Measurements from ENCODE around the gene SLC2A6.

Gene SLC2A6

GRCh38 chr9:133522073-133522910 lies 43.4 kb upstream of the SLC2A6 start:
- no peaks in the 10 kb centered on the region for H3K36me3 ChIP-seq (ENCODE audit: control insufficient read depth in 1 of 2, insufficient read depth in 2 of 2, low read length in 2 of 2)
- H3K4me1 ChIP-seq (ENCODE audit: control insufficient read depth in 1 of 2, insufficient read depth in 2 of 2, low read length in 2 of 2): peaks cover 4 to 11% of the 10 kb centered on the region in 2 donors

GRCh38 chr9:133521122-133522072 lies 42.5 kb upstream of the SLC2A6 start:
- Histone ChIP-seq H3K9ac (ENCODE audit: low read depth in 1 of 2, low read length in 2 of 2) (no peak overlapping the region), H3K4me1 (ENCODE audit: control insufficient read depth in 1 of 2, insufficient read depth in 2 of 2, low read length in 2 of 2) (peaks cover 4 to 5% of the 10 kb centered on the region in 2 donors), H3K4me3 (ENCODE audit: low read depth in 1 of 2, low read length in 2 of 2) (no peak overlapping the region), H3K36me3 (ENCODE audit: control insufficient read depth in 1 of 2, insufficient read depth in 2 of 2, low read length in 2 of 2) (no peaks in the 10 kb centered on the region), H3K27ac (ENCODE audit: low read depth, low read length) (no peak overlapping the region), H3K27me3 (ENCODE audit: control insufficient read depth in 1 of 2, insufficient read depth in 2 of 2, low read length in 2 of 2) (no peaks in the 10 kb centered on the region), H3K9me3 (ENCODE audit: control insufficient read depth in 1 of 2, low read length in 2 of 2) (no peaks in the 10 kb centered on the region)

More at GRCh38 chr9:133522073-133522910, 43.4 kb upstream of the SLC2A6 start:
- no peak overlapping the region for H3K27ac ChIP-seq (ENCODE audit: low read depth, low read length)
- H3K9me3 ChIP-seq (ENCODE audit: control insufficient read depth in 1 of 2, low read length in 2 of 2): no peaks in the 10 kb centered on the region
- H3K27me3 ChIP-seq (ENCODE audit: control insufficient read depth in 1 of 2, insufficient read depth in 2 of 2, low read length in 2 of 2): no peaks in the 10 kb centered on the region
- H3K4me3 ChIP-seq (ENCODE audit: low read depth in 1 of 2, low read length in 2 of 2): no peak overlapping the region
- no peak overlapping the region for H3K9ac ChIP-seq (ENCODE audit: low read depth in 1 of 2, low read length in 2 of 2)

- Histone ChIP-seq H3K36me3 (ENCODE audit: control insufficient read depth in 1 of 2, insufficient read depth in 2 of 2, low read length in 2 of 2) (no peaks in the 10 kb centered on the region), H3K27me3 (ENCODE audit: control insufficient read depth in 1 of 2, insufficient read depth in 2 of 2, low read length in 2 of 2) (no peaks in the 10 kb centered on the region), H3K4me3 (ENCODE audit: low read depth in 1 of 2, low read length in 2 of 2) (no peak overlapping the region), H3K4me1 (ENCODE audit: control insufficient read depth in 1 of 2, insufficient read depth in 2 of 2, low read length in 2 of 2) (peaks cover 4 to 5% of the 10 kb centered on the region in 2 donors), H3K9ac (ENCODE audit: low read depth in 1 of 2, low read length in 2 of 2) (no peak overlapping the region), H3K27ac (ENCODE audit: low read depth, low read length) (no peak overlapping the region), H3K9me3 (ENCODE audit: control insufficient read depth in 1 of 2, low read length in 2 of 2) (no peaks in the 10 kb centered on the region)
Measured at GRCh38 chr9:133520121-133520835, 41.4 kb upstream of the SLC2A6 start.

GRCh38 chr9:133519693-133520092 lies 40.8 kb upstream of the SLC2A6 start:
- Histone ChIP-seq H3K27ac (ENCODE audit: low read depth, low read length) (no peak overlapping the region), H3K9me3 (ENCODE audit: control insufficient read depth in 1 of 2, low read length in 2 of 2) (no peaks in the 10 kb centered on the region), H3K27me3 (ENCODE audit: control insufficient read depth in 1 of 2, insufficient read depth in 2 of 2, low read length in 2 of 2) (no peaks in the 10 kb centered on the region), H3K9ac (ENCODE audit: low read depth in 1 of 2, low read length in 2 of 2) (no peak overlapping the region), H3K4me3 (ENCODE audit: low read depth in 1 of 2, low read length in 2 of 2) (no peak overlapping the region), H3K36me3 (ENCODE audit: control insufficient read depth in 1 of 2, insufficient read depth in 2 of 2, low read length in 2 of 2) (no peaks in the 10 kb centered on the region), H3K4me1 (ENCODE audit: control insufficient read depth in 1 of 2, insufficient read depth in 2 of 2, low read length in 2 of 2) (peaks cover 4 to 5% of the 10 kb centered on the region in 2 donors)

- H3K27ac ChIP-seq (ENCODE audit: low read depth, low read length): no peak overlapping the region
- no peak overlapping the region for H3K4me3 ChIP-seq (ENCODE audit: low read depth in 1 of 2, low read length in 2 of 2)
- no peaks in the 10 kb centered on the region for H3K27me3 ChIP-seq (ENCODE audit: control insufficient read depth in 1 of 2, insufficient read depth in 2 of 2, low read length in 2 of 2)
- H3K36me3 ChIP-seq (ENCODE audit: control insufficient read depth in 1 of 2, insufficient read depth in 2 of 2, low read length in 2 of 2): no peaks in the 10 kb centered on the region
- H3K4me1 ChIP-seq (ENCODE audit: control insufficient read depth in 1 of 2, insufficient read depth in 2 of 2, low read length in 2 of 2): peaks cover 4 to 5% of the 10 kb centered on the region in 2 donors
- H3K9me3 ChIP-seq (ENCODE audit: control insufficient read depth in 1 of 2, low read length in 2 of 2): no peaks in the 10 kb centered on the region
- H3K9ac ChIP-seq (ENCODE audit: low read depth in 1 of 2, low read length in 2 of 2): no peak overlapping the region
Measured at GRCh38 chr9:133518706-133519449, 40.0 kb upstream of the SLC2A6 start.

GRCh38 chr9:133518200-133518599 lies 39.3 kb upstream of the SLC2A6 start:
- Histone ChIP-seq H3K27ac (ENCODE audit: low read depth, low read length) (no peak overlapping the region), H3K9ac (ENCODE audit: low read depth in 1 of 2, low read length in 2 of 2) (no peak overlapping the region), H3K27me3 (ENCODE audit: control insufficient read depth in 1 of 2, insufficient read depth in 2 of 2, low read length in 2 of 2) (no peaks in the 10 kb centered on the region), H3K36me3 (ENCODE audit: control insufficient read depth in 1 of 2, insufficient read depth in 2 of 2, low read length in 2 of 2) (no peaks in the 10 kb centered on the region), H3K4me1 (ENCODE audit: control insufficient read depth in 1 of 2, insufficient read depth in 2 of 2, low read length in 2 of 2) (peaks cover 4 to 5% of the 10 kb centered on the region in 2 donors), H3K9me3 (ENCODE audit: control insufficient read depth in 1 of 2, low read length in 2 of 2) (no peaks in the 10 kb centered on the region), H3K4me3 (ENCODE audit: low read depth in 1 of 2, low read length in 2 of 2) (no peak overlapping the region)

- Histone ChIP-seq H3K4me3 (ENCODE audit: low read depth in 1 of 2, low read length in 2 of 2) (no peak overlapping the region), H3K4me1 (ENCODE audit: control insufficient read depth in 1 of 2, insufficient read depth in 2 of 2, low read length in 2 of 2) (peaks cover 2 to 5% of the 10 kb centered on the region in 2 donors), H3K27me3 (ENCODE audit: control insufficient read depth in 1 of 2, insufficient read depth in 2 of 2, low read length in 2 of 2) (no peaks in the 10 kb centered on the region), H3K36me3 (ENCODE audit: control insufficient read depth in 1 of 2, insufficient read depth in 2 of 2, low read length in 2 of 2) (no peaks in the 10 kb centered on the region), H3K9ac (ENCODE audit: low read depth in 1 of 2, low read length in 2 of 2) (no peak overlapping the region), H3K27ac (ENCODE audit: low read depth, low read length) (no peak overlapping the region), H3K9me3 (ENCODE audit: control insufficient read depth in 1 of 2, low read length in 2 of 2) (no peaks in the 10 kb centered on the region)
Measured at GRCh38 chr9:133517711-133518110, 38.8 kb upstream of the SLC2A6 start.

- no peak overlapping the region for H3K27ac ChIP-seq (ENCODE audit: low read depth, low read length)
- H3K36me3 ChIP-seq (ENCODE audit: control insufficient read depth in 1 of 2, insufficient read depth in 2 of 2, low read length in 2 of 2): no peaks in the 10 kb centered on the region
- H3K27me3 ChIP-seq (ENCODE audit: control insufficient read depth in 1 of 2, insufficient read depth in 2 of 2, low read length in 2 of 2): no peaks in the 10 kb centered on the region
- peaks cover 0 to 4% of the 10 kb centered on the region in 2 donors for H3K9me3 ChIP-seq (ENCODE audit: control insufficient read depth in 1 of 2, low read length in 2 of 2)
- peaks cover 0 to under 1% of the 10 kb centered on the region in 2 donors for H3K4me1 ChIP-seq (ENCODE audit: control insufficient read depth in 1 of 2, insufficient read depth in 2 of 2, low read length in 2 of 2)
- H3K9ac ChIP-seq (ENCODE audit: low read depth in 1 of 2, low read length in 2 of 2): no peak overlapping the region
- no peak overlapping the region for H3K4me3 ChIP-seq (ENCODE audit: low read depth in 1 of 2, low read length in 2 of 2)
Measured at GRCh38 chr9:133516961-133517350, 38.1 kb upstream of the SLC2A6 start.

GRCh38 chr9:133516256-133516960 lies 37.5 kb upstream of the SLC2A6 start:
- Histone ChIP-seq H3K27me3 (ENCODE audit: control insufficient read depth in 1 of 2, insufficient read depth in 2 of 2, low read length in 2 of 2) (no peaks in the 10 kb centered on the region), H3K9me3 (ENCODE audit: control insufficient read depth in 1 of 2, low read length in 2 of 2) (peaks cover 0 to 4% of the 10 kb centered on the region in 2 donors), H3K9ac (ENCODE audit: low read depth in 1 of 2, low read length in 2 of 2) (no peak overlapping the region), H3K4me1 (ENCODE audit: control insufficient read depth in 1 of 2, insufficient read depth in 2 of 2, low read length in 2 of 2) (no peaks in the 10 kb centered on the region), H3K4me3 (ENCODE audit: low read depth in 1 of 2, low read length in 2 of 2) (no peak overlapping the region), H3K27ac (ENCODE audit: low read depth, low read length) (no peak overlapping the region), H3K36me3 (ENCODE audit: control insufficient read depth in 1 of 2, insufficient read depth in 2 of 2, low read length in 2 of 2) (no peaks in the 10 kb centered on the region)
